Stimulated activated CD4-positive, alpha-beta T cell treated with anti-CD3 and anti-CD28 coated beads, Interleukin-2, amount 100 ng/mL, for 24 hours (primary cell): ENCODE data around the gene KCNE4.

Experiments
- DNase-seq, 2 donors: peaks; one replicate each; pipeline ENCODE4 v3.0.0-alpha.2; 2020

The KCNE4 gene

DNA sequence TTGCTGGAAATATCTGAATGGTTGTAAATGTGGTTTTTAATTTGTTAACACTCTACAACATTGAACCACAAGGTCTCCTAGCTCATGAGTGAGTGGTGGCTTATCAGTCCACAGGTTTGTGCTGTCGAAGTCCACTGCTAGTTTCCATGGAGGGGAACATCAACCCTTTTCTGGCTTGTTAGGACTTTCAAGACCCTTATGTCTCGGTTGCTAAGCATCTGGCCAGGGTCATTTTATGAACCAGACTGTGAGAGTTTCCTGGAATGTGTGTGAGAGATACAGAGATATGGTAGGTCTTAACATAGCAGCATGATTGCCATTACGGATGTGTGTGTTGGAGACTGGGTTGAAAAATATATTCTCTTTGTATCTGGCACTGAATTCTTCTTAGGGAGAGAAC is 36.9 kb downstream of the KCNE4 start:
- no peak for DNase-seq

- no peak for DNase-seq
Measured at GRCh38 chr2:223090039-223090438, 38.0 kb downstream of the KCNE4 start.

GRCh38 chr2:223090540-223091235 is 38.7 kb downstream of the KCNE4 start:
- DNase-seq: no peak

- no peak for DNase-seq
Measured at GRCh38 chr2:223092667-223093066, 40.7 kb downstream of the KCNE4 start.

- no peak for DNase-seq
Measured at GRCh38 chr2:223093436-223094241, 41.6 kb downstream of the KCNE4 start.

DNA sequence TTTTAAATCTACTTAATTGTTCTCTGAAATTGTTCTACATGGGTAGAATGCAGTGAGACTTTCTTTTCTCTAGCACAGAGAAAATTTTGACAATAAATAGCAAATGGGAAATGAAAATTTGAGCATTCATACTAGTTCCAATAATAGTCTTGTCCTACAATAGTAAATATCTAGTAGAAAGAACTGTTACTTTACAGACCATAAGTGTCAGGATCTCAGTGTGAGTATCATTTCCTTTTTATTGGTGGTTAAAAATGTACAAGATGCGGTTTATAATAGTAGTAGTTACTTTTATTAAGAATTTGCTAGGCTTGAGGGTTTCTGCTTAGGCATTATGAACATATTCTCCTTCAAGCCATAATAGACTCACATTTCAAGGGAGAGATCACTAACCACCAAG is 43.2 kb downstream of the KCNE4 start:
- no peak for DNase-seq

DNA sequence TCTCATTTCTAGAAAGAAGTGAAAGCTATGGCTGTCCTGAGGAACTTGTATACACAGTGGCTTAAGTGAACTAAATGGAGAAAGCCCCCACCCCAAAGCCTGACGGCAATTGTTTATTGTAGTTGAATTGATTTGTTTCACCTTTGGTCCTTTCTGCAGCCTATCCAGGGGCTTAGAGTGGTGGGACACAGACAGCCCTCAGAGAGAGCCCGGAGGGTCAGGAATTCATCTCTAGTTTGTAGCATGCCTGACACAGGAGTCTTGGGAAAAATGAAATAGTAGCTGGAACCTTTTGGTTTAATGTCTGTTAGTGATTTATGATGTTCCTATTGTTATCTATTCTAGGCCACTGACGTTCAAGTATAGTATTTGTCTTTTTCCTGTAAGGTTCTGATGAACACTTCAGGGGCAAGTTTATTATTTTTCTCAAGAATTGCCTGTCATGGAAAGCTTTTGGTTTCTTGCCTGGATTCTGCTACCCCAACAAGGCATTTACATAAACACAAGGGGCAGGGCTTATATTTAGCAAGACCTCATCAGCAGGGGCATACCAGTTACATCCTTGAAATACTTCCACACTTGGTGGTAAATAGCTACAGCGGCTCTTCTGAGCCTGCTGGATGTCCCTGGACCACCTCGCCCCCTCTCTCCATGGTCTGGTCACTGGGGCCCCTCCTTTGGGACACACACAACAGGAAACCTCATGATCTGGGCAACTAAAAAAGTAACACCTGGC is 44.4 kb downstream of the KCNE4 start:
- DNase-seq: no peak

DNA sequence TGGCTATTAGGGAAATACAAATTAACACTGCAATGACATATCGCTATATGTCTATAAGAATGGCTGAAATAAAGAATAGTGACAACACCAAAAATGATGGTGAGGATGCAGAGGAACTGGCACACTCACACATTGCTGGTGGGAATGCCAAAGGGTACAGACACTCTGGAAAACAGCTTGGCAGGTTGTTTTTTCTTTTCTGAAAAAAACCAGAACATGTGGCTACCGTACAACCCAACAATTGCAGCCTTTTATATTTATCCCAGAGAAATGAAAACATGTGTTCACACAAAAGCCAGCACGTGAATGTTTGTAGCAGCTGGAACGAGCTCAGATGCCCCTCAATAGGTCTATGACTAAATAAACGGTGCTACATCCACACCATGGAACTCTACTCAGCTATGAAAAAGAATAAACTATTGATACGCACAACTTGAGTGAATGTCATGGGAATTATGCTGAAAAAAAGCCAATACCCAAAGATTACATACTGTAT is 45.9 kb downstream of the KCNE4 start:
- no peak for DNase-seq

DNA sequence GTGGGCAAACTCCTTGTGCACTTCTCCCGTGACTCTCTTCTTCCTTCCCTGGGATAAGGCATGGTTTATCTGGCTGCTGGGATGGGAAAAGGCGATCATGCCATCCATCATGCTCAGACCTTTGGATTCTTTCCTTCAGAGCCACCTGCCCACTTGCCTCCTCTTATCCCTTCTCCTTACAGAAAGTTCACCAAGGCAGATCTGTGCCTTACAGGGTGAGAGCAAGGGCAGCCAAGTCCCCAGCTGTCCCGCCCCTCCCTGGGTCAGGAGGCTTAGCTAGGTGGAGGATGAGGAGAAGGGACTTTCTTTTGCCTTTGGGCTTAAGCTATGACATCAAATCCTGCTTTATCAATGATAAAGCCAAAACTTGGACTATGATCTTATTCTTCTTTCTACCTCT is 47.6 kb downstream of the KCNE4 start:
- DNase-seq: no peak

DNA sequence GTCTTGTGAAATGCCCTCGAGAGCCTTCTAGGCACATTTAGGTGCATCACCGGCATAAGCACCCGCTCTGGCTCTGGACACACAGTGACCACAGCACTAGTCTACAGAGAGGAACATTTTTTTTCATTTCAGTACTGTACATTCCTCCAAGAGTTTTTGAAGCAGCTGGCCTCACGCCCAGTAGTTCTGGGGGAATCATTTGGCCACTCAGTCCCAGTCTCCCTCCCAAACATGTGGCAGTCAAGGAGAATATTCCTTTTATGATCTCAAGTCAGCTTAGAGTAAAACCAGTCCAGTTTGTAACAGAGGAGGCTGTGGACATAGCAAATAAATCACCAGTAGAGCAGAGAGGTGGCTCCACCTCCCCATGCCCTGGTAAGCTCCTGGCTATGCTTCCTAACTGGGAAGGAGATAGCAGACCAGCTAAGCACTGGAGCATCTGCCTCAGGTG is 48.1 kb downstream of the KCNE4 start:
- DNase-seq: no peak

DNA sequence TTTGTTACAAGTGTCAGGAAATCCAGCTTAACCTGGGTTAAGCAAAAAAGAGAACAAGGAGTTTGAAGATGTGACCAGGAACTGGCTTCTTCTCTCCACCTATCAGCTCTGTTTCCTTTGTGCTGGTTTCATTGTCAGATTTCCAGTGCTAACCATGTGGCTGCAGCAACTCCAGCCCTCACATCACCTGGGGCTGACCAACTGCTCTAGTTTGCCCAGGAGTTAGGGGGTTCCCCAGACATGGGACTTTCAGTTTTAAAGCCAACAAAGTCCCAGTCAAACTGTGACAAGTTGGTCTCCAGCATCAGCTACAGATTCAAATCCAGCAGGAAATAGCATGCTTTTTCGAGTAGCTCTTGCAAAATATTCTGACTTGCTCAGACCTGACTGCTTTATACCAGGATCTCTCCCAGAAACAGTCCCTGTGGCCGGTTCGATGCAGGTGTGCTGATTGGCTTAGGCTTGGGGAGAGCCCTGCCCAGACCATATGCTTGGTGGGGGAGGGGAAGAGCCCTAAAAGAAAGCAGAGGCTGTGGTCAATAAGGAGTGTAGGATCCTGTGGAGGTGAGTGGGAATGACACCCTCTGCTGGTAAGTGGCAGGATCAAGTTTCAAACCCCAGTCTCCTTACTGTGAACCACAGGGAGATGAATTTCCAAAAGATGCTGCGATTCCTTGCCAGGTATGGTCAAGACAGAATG is 49.5 kb downstream of the KCNE4 start:
- no peak for DNase-seq

DNA sequence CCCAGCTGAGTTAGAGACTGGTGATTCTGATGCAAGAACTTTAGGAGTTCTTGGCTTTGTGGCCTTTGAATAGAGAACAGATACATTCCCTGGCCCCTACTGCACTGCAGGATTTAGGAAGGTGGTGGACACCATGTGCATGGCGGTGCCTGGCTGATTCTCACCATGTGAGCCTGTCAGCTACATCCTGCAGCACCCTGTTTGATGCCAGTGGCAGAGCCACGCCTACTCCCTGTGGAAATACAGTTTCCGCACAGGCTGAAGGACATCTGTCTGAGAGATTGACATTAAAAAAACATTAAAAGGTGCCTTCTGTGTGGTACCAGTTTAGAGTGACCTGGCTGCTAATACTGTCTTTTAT is 50.0 kb downstream of the KCNE4 start:
- DNase-seq: no peak

- DNase-seq: no peak
Measured at GRCh38 chr2:223102450-223102849, 50.5 kb downstream of the KCNE4 start.

GRCh38 chr2:223104336-223105132 is 52.5 kb downstream of the KCNE4 start:
- DNase-seq: no peak
